ENCODE results near the gene SELENBP1. TPM values are rescaled to one million over a fixed set of nuclear protein-coding genes. Genes with fewer than 3 reads are reported as not detected.
"Not testable (repeated sequence)": the region's sequence is repeated elsewhere in the genome, so short reads cannot be mapped to it uniquely, and the experiment has no call there.

The SELENBP1 gene
- total RNA-seq, 2 donors from 2014 or later = 1,259 to 2,164 TPM

GRCh38 chr1:151390221-151391078, 17.9 kb upstream of the SELENBP1 start:
- DNase-seq = peak; percentile 82 to 85
- peak; percentile 73 for ATAC-seq
- intact Hi-C loops (cut with DNase I, micrococcal nuclease) = not testable (repeated sequence)

GRCh38 chr1:151386002-151386401, 13.5 kb upstream of the SELENBP1 start:
- no peak for DNase-seq
- no peak for ATAC-seq
- intact Hi-C loops (cut with DNase I, micrococcal nuclease) = no loop called here

GRCh38 chr1:151384584-151384983, 12.1 kb upstream of the SELENBP1 start:
- DNase-seq = no peak
- intact Hi-C loops (cut with DNase I, micrococcal nuclease) = no loop called here
- ATAC-seq = no peak

GRCh38 chr1:151377150-151377884, 4.8 kb upstream of the SELENBP1 start:
- DNase-seq (peak; percentile 56 to 66), ATAC-seq (peak; percentile 64)
- intact Hi-C loops (cut with DNase I, micrococcal nuclease) = no loop called here

GRCh38 chr1:151373196-151373595, 691 bp upstream of the SELENBP1 start:
- ATAC-seq = no peak
- no peak for DNase-seq
- intact Hi-C loops (cut with DNase I, micrococcal nuclease) = no loop called here

- ATAC-seq (peak; percentile 44), DNase-seq (peak; percentile 65 to 83)
- intact Hi-C loops (cut with DNase I, micrococcal nuclease) = no loop called here
Measured at GRCh38 chr1:151371370-151372057, 991 bp downstream of the SELENBP1 start.

- DNase-seq = peak in 1 of 2 donors; percentile 44
- intact Hi-C loops (cut with DNase I, micrococcal nuclease) = no loop called here
- no peak for ATAC-seq
Measured at GRCh38 chr1:151370211-151370911, 2.1 kb downstream of the SELENBP1 start.

- intact Hi-C loops (cut with DNase I, micrococcal nuclease) = no loop called here
- peak; percentile 44 to 45 for DNase-seq
- peak; percentile 29 for ATAC-seq
Measured at GRCh38 chr1:151369621-151370048, 2.9 kb downstream of the SELENBP1 start.

GRCh38 chr1:151369302-151369610, 3.2 kb downstream of the SELENBP1 start:
- DNase-seq (no peak), ATAC-seq (no peak)
- intact Hi-C loops (cut with DNase I, micrococcal nuclease) = no loop called here

GRCh38 chr1:151368393-151369301, 3.9 kb downstream of the SELENBP1 start:
- intact Hi-C loops (cut with DNase I, micrococcal nuclease) = no loop called here
- no peak for ATAC-seq
- DNase-seq = peak in 1 of 2 donors; percentile 51

GRCh38 chr1:151367658-151368392, 4.7 kb downstream of the SELENBP1 start:
- intact Hi-C loops (cut with DNase I, micrococcal nuclease) = no loop called here
- ATAC-seq = no peak
- no peak for DNase-seq

- intact Hi-C loops (cut with DNase I, micrococcal nuclease) = no loop called here
- no peak for ATAC-seq
Measured at GRCh38 chr1:151364996-151365395, 7.5 kb downstream of the SELENBP1 start.

GRCh38 chr1:151362308-151363155, 10.0 kb downstream of the SELENBP1 start:
- DNase-seq = no peak
- intact Hi-C loops (cut with DNase I, micrococcal nuclease) = no loop called here
- ATAC-seq = peak; percentile 38

More at GRCh38 chr1:151364996-151365395, 7.5 kb downstream of the SELENBP1 start:
- DNase-seq = no peak

GRCh38 chr1:151361883-151362282, 10.6 kb downstream of the SELENBP1 start:
- intact Hi-C loops (cut with DNase I, micrococcal nuclease) = no loop called here
- ATAC-seq = no peak
- no peak for DNase-seq

- no peak for ATAC-seq
- no peak for DNase-seq
- intact Hi-C loops (cut with DNase I, micrococcal nuclease) = no loop called here
Measured at GRCh38 chr1:151356696-151357095, 15.8 kb downstream of the SELENBP1 start.

GRCh38 chr1:151352021-151352718, 20.3 kb downstream of the SELENBP1 start:
- intact Hi-C loops (cut with DNase I, micrococcal nuclease) = no loop called here
- no peak for DNase-seq
- ATAC-seq = peak; percentile 10

Measured in left colon (tissue), 2 donors.